H4 (cell line): Measurements from ENCODE around the gene ADSS1. TPM values are rescaled to one million over a fixed set of nuclear protein-coding genes. Genes with fewer than 3 reads are reported as not detected.

ENCODE experiments used
- DNase-seq: peaks from one replicate; pipeline ENCODE4 v3.0.0-alpha.2; 2015; ENCODE audit warnings: low spot score
- total RNA-seq: library from RNA; depleted of rRNA; stranded (reverse); fragments of >200 nt; shearing (Covaris generic); gene quantifications from 2 replicates; pipeline ENCODE4 v1.2.3, GENCODE V29; 2014

The ADSS1 gene
- total RNA-seq, 1 experiment from 2014 or later, result 3.7 TPM

DNA sequence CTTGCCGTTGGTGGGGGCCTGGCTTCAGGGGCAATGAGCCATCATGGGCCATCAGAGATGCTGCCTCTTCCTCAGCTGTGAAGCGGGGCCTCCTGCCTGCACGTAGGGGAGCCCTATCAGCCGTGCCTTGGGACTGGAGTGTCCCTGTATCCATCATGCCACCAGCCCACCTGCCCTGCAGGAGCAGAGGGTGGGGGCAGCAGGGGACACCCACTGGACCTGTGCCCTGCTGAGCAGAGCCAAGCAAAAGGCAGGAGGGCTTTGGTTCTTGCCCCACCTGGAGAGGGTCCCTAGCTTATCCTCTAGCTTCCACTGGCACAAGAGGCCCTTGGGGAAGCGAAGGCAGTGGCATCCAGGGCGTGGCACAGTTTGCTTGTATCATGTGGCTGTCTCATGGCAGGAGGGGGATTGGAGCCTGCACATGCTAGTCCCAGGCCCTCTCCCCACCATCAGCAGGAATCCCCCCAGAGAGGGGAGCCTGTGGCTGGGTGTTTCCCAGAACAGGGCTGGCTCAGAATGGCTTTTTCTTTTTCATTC, 10.1 kb downstream of the ADSS1 start:
- no peak for DNase-seq

DNA sequence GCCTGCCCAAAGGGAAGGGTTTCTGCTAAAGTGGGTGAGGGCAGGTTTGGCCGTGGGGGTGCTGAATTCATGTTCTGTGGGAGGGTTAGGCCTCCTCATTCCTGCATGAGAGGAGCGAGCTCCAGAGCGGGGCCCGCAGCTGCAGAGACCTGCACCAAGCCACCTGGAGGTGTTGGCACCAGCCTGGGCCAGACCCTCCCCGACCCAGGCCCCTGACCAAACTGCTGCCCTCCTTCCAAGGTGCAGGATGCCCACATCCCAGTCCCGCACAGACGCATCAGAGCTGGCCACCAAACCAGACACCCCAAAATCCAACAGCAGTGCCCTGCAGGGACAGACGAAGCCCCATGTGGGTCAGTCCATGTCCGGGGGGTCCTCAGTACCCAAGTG, 10.6 kb downstream of the ADSS1 start:
- no peak for DNase-seq

DNA sequence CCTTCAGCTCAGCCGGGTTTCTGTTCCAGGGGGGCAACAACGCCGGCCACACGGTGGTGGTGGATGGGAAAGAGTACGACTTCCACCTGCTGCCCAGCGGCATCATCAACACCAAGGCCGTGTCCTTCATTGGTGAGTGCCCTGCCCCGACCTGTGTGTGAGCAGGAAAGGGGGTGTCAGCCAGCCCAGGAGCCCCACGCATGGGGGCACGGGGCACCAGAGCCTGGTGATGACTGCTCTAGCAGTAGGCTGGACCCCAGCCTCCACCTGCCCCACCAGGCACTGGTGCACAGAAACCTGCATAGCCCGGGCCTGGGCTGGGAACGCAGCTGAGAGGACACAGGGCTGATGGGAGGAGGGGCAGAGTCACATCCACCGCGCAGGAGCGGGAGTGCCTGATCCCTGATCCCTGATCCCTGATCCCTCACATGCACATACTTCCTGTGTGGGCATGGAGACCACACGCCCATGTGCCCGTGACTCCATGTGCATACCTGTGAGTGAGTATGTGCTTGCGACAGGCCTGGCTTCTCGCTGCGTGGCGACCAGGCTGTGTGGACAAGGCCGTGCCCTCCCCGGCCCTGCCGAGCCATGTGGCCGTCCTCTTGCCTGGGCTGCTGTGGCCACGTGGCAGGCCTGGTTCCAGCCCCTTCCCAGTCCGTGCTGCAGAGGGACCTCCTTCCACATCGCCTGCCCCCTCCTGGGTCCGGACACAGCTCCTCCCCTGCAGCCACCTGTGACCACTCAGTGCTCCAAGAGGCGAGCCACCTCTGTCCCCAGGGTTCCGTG, 11.2 kb downstream of the ADSS1 start:
- no peak for DNase-seq

DNA sequence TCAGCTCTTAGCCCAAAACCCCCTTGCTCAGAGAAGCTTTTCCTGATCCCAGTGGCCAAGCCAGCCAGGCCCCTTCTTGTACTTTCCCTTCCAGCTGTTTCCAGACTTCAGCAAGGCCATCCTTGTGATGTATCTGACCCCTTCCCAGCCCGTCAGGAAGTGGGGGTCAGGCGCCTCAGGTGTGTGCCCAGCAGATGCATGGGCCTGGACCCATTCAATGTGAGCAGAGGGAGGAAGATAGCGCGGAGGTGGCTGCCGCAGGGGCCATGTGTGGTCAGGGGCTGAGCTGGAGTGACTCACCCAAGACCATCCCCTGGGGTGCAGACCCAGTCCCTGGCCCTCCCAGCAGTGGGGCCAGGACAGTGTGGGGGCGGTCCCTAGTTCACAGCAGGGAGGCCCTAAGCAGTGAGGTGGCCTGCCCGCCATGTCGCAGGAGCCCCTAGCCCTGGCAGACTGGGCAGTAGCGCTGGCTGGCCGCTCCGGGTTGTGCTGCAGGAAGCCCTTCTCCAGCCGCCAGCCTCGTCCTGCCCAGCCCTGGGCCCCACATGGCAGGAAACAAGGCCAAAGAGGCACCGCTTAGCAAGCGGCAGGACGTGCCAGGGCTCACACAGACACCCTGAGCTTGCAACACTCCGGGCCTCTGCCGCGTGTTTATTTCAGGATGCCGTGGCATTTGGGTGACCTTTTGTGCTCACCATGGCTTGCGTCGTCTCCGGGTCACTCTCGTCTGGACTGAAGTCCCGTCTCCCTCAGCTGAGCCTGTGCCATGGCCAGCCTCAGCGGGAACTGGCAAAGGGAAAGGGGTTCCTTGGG, 12.0 kb downstream of the ADSS1 start:
- peak; percentile 69 for DNase-seq

DNA sequence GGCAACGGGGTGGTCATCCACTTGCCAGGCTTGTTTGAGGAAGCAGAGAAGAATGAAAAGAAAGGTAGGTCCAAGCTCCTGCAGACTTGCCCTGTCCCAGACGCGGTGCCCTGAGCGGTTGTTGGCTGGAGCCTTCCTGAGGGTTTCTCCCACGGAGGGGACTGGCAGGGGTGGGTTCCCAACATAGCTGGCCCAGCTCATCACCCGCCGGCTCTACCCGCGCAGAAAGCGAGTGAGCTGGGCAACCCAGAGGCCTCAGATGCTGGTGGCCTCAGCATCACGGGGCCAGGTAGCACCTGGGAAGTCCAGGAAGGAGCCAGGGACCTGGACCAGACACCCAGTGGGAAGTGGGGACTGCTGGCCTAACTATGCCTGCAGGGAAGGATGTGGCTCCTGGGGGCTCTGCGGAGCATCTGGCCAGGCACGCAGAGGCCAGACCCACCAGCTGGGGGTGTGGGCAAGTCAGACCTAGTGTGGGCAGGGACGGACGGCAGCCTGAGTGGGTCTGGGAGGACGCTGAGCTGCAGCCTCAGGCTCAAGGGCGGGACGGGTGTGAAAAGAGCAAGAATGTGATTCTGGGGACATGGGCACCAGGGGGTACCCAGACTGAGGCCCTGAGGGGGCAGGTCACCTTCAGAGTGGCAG, 14.5 kb downstream of the ADSS1 start:
- no peak for DNase-seq

DNA sequence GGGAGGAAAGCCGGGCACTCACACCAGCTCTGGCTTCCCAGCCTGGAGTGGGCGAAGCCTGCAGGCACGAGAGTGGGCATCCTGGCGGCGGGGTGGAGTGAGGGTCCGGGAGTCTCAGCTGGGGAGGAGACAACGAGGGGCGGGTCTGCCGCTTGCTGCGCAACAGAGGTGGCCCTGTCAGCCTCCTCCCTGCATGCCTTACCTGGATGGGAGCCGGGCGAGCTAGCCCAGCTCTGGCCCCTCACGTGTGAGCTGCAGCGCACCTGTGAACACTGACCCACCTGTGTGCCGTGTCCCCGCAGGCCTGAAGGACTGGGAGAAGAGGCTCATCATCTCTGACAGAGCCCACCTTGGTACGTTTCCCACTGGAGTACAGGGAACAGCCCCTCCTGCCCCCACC, 15.0 kb downstream of the ADSS1 start:
- DNase-seq, result no peak

DNA sequence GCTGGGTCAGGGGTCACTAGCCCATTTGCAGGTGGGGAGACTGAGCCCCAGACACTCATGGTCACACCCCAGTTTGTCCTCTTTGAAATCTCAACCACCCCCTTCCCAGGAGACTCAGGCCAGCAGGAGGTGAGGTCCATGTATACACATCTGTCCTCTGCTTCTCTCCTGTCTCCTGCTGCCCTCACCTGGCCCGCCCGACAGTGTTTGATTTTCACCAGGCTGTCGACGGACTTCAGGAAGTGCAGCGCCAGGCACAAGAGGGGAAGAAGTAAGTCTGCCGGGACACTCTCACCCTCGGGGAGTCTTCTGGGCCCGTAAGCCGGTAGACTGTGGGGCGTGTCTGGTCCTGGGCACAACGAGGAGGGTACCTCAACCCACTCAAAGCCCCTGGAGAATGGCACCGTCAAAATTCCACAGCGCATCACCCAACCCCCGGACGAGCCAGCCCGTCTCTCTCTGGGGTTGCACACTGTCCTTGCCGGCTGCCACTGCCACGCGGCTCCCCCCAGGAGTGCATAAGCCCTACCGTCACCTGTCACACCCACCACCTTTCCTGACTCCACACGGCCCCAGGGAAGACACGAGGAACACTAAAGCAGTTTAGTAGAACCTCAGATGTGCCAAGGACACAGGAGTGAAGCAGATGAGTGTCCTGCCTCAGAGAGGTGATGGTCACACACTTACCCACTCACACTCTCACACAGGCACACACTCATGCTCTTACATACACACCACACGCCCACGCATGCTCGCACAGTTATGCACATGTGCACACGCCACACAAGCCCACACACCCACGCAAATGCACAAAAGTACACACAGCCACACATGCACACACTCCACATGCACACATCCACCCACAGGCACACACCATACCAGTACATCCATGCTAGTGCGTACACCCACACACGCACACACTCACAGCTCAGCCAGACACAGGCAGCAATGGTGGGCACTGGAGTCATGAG, 15.8 kb downstream of the ADSS1 start:
- no peak for DNase-seq

DNA sequence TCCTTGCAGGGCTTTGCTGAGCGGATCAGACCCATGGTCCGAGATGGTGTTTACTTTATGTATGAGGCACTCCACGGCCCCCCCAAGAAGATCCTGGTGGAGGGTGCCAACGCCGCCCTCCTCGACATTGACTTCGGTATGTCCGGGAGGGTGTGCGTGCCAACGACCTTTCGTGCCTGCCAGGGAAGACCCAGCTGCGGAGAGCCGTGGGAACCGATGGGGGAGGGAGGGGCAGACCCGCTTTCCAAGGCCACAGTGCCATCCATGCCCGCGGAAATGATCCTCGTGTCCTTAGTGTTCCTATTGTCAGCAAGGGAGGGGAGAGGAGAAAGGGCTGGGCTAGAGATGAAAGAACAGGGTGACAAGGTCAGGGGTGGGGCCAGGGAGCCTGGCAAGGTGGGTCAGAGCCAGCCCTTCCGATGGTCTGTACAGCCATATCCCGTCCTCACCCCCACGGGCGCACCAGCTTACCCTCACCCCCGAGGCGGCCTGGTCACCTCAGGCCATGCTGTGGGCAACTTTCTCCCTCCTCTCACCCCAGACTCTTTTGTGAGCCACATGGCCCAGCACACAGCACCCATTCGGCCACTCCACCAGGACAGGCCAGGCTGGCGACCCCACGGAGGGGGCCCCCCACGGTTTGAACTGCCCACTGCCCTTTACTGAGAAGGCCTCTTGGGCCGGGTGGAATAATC, 17.2 kb downstream of the ADSS1 start:
- DNase-seq, result no peak

DNA sequence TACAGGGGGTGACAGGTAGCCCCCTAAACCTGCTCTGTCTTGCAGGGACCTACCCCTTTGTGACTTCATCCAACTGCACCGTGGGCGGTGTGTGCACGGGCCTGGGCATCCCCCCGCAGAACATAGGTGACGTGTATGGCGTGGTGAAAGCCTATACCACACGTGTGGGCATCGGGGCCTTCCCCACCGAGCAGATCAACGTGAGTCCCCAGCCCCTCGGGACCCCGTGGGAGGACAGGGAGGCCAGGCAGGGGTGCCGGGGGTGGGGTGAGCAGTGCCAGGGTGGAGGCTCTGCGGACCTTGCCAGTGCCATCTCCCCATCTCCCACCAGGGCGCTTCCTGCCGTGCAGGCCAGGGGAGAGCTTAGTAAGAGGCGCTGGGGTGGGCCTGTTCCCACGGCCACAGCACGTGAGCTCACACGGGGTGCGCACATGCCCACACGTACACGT, 17.8 kb downstream of the ADSS1 start:
- DNase-seq, result no peak

DNA sequence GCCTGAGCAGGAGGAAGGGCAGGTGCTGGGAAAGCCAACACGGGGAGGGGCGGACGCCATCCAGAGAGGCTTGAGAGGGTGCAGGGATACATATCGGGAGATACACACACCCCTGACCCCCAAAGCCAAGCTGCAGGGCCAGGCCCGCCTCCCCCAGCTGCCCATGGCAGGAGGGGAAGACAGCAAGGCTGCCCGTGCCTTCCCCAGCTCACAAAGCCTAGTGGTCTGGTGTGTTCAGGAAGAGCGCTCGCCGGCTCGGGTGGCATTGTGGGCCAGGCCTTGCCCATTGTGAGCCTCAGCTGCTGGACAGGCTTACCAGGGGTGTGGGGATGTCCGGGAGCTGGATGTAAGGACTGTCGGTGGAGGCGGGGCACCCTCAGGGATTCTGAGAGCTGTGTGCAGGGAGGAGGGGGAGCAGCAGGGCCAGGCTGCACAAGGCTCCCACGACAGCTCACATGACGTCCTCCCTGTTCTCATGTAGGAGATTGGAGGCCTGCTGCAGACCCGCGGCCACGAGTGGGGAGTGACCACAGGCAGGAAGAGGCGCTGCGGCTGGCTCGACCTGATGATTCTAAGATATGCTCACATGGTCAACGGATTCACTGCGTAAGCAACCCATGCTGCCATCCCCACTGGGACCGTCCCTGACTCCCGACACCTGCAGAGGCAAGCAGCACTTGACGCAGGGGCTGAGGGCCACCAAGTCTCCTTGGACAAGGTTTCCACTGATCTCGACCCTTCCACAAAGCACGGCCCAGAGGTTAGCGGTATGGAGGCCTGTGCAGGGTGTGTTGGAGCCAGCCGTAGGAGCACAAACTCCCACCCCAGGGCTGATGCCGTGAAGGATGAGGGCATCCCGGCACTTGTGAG, 18.8 kb downstream of the ADSS1 start:
- no peak for DNase-seq

DNA sequence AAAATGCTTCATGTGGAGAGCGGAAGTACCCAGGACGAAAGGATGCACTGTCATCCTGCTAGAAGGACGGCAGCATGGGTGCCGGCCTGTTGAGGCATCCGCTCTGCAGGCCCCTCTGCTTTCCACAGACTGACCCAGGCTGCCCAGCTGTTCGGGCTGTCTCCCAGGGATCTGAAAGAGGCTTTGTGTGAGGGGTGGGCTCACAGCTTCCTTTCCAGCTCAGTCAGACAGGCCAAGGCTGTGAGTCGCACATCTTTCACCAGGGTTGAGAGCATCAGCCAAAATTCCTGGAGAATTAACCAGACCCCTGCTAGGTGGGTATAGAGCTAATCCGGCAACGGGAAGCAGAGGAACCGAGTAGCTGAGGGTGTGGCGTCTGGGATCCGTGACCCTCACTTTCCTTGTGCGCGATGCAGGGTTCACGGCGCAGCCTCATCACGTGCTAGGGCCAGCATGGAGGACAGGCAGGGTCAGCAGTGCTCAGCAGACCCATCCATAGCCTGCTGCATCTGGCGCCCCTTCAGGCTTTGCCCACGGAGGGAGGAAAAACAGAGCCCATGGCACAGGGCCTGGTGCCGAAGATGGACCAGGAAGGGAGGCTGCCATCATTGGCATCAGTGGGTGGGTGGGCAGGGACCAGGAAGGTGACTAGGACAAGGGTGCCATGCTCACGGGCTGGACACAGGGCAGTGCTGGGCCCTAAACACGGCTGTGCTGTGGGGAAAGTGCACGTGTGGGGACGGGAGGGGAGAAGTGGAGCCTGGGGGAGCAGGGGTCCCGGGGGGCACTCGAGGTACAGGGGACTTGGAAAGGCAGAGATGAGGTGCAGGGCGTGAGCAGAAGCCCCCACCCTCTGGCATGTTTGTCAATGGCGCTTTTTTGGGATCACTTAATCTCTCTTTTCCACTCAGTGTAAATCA, 19.7 kb downstream of the ADSS1 start:
- DNase-seq, result no peak

DNA sequence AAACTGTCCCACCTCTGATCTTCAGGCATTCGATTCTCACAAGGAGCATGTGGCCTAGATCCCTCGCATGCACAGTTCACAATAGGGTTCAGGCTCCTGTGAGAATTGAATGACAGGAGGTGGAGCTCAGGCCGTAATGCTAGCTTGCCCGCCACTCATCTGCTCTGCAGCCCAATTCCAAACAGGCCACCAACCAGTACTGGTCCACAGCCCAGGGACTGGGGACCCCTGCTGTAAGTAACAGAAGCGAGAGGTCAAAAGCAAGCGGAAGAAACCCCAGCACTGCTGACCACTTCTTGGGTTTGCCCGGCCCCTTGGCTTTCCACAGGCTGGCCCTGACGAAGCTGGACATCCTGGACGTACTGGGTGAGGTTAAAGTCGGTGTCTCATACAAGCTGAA, 20.5 kb downstream of the ADSS1 start:
- DNase-seq, result no peak

DNA sequence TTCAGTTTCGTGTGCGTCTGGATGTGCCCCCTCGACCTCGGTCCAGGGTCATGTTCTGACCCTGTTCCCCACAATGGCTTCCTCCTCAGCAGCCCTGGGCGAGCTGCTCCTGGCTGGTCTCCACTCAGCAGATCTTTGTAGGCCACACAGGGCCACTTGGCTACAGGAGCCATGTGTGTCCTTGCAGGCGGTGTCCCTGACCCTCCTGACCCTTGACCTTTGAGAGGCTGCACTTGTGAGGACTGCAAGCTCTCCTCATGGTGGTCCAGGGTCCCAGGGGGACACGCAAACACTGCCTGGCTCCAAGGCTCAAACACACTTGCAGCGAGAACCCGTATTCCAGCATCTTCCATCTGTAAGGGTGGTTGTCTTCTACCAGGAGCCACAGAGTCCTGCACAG, 21.4 kb downstream of the ADSS1 start:
- DNase-seq, result no peak

DNA sequence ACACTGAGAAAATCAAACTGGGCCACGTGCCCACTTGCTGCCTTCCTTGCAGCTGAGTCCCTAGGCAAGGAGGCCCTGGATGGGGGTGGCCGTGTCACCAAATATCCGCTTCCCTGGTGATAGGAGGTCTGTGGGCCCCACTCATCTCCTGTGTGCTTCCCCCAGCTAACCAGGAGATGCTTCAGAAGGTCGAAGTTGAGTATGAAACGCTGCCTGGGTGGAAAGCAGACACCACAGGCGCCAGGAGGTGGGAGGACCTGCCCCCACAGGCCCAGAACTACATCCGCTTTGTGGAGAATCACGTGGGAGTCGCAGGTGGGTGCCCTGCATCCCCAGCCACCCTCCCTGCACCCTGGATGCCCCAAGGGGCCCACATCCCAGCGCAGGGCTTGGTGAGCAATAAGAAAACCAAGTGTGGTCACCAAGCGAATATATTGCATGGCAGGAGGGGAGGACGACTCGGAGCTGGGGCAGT, 22.1 kb downstream of the ADSS1 start:
- no peak for DNase-seq

DNA sequence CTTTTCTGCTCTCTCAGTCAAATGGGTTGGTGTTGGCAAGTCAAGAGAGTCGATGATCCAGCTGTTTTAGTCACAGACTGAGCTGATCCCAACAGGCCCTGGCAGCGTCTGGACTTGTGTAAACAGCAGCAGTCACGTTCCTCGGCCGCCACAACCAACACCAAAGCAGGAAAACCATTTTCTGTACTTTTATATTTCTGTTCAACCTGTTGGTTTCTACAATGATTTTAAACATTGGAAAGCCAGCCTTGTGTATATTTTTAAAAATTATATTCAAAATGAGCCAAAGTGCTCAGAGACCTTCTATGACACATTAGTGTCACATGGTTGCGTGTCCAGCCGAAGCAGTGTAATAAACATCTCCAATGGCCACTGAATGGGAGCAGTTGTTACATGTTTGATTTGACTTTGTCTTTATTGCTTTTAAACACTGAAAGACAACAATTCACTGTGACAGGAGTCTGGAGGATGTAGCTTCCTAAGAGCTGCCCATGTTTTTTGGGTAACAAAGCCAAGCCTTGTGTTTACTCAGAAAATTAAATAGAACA, 23.0 kb downstream of the ADSS1 start:
- DNase-seq, result no peak

DNA sequence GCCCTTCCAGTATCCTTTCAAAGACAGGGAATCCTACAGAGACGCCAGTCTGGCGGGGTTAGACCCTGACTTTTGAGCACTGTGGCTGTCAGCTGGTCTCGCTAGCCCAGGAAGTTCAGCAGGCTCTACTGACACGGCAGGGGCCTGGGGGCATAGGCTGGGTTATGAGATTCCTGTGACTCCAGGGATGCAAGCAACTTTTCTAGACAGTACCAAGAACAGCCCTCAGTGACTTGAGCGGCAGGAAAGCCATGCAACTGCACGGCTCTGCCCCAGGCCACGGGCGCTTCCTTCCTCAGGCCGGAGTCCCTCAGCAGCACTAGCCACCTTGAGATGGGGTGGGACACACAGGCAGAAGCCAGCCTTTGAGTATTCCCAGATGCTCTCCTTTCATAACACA, 23.8 kb downstream of the ADSS1 start:
- DNase-seq, result no peak

DNA sequence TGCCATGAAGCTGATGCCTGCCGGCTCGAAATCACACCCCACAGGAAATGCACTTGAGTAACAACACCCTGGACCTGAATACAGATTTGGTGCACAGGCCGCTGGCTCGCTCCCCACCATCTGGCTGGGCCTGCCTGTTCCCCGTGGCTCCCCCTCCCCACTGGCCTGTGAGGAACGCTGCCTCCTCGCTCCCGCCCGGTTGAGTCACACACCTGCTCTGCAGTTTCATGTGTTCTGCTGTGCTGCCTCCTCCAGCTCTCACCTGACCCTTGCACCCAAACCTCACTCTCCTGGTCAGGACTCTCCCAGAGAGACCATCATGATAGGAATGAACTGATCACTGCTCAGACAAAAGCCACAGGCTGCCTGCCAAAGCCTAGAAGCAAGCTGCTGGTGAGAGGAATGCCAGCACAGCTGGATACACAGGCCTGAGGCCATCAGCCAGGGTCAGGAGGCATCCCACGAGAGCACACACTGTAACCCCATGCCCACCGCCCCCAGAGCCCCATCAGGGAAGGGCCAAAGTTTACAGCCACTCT, 25.2 kb downstream of the ADSS1 start:
- DNase-seq, result no peak
